GM19452 (cell line): ENCODE measurements around the gene SKAP1.
"Not testable (repeated sequence)": the region's sequence is repeated elsewhere in the genome, so short reads cannot be mapped to it uniquely, and the experiment has no call there.

Source experiments
- ATAC-seq: cut with Tn5 transposase; IDR thresholded peaks from one replicate; pipeline ENCODE4 v1.9.1; 2021; ENCODE audit not compliant: unreplicated experiment

SKAP1 gene

DNA sequence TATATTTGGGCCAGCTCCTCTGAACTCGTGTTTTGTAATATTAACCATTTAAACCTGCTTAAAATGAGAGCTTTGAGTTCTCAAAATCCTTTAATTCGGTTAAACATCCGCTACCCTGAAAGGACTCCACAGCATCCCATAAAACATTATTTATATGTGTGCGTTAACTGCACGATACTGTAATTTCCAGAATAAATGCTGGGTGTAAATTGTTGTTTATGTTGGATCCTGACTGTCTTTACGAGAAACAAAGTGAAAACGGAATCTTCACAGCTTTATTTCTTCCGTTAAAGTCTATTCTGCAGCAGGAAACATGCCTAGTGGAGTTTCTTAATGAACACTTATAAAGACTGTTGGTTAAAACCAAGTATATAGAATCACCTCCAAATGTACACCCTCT, 179.1 kb downstream of the SKAP1 start:
- ATAC-seq, result no peak

GRCh38 chr17:48250059-48250458, 180.0 kb downstream of the SKAP1 start:
- not testable (repeated sequence) for ATAC-seq

DNA sequence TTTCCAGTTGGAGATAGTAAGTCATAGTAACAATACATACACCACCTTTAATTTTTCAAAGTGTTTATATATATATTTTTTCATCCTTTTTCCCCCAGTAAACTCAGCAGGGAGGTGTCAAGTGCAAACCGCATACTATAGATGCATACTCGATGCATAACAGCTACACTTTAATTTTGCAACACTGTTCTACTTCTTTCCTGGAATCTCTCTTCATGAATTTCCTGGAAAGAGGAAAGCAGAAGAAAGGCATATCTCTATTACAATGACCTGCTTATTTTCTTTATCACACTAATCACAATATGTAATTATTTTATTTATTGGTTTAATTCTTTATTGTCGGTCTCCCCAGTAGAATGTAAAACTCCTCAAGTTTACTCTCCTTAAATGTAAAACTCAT, 182.4 kb downstream of the SKAP1 start:
- ATAC-seq, result no peak

- no peak for ATAC-seq
Measured at GRCh38 chr17:48247038-48247437, 183.0 kb downstream of the SKAP1 start.

DNA sequence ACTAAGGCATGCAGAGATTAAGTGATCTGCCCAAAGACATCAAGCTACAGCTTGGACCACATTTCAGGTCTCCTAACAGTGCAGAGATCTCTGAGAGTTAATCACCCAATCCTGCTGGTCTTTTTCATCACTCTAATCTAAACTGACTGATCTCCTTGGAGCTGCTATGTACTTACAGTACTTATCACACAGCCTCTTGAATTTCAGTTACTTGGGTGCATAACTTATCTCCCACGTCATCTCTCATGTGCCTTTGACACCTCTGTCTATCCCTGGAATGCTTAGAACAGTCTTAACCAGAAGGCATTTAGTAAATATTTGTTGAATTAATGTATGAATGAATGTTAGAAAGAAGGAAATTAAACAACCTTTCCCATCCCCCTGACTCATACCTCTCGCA, 183.4 kb downstream of the SKAP1 start:
- no peak for ATAC-seq

- ATAC-seq, result not testable (repeated sequence)
Measured at GRCh38 chr17:48245465-48246033, 184.5 kb downstream of the SKAP1 start.

GRCh38 chr17:48244814-48245213, 185.2 kb downstream of the SKAP1 start:
- ATAC-seq, result no peak

DNA sequence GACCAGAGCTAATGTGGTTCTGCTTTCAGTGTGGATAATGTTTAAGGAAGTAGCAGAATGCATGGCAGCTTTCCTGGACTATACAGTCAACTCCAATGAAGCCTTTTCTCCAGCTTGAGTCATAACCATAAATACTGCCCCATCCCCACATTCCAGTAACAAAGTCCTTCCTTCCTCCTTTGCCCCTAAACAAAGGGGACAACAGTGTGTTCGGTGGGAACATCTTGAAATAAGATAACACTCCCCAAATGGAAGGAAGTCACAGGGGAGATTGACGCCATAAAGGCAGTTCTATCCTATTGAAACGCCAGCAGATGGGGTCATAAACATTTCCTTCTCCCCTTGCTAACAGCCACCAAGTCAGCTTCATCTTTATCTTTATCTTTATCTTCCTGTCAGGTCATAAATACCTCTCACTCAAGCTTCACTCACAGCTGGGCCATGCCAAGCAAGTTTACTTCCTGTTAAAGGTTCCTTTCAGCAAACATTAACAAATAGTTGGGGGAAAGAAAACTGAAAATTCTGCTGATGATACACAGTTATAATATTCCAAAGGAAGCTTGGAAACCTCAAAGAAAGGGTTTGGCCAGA, 185.8 kb downstream of the SKAP1 start:
- ATAC-seq, result no peak

DNA sequence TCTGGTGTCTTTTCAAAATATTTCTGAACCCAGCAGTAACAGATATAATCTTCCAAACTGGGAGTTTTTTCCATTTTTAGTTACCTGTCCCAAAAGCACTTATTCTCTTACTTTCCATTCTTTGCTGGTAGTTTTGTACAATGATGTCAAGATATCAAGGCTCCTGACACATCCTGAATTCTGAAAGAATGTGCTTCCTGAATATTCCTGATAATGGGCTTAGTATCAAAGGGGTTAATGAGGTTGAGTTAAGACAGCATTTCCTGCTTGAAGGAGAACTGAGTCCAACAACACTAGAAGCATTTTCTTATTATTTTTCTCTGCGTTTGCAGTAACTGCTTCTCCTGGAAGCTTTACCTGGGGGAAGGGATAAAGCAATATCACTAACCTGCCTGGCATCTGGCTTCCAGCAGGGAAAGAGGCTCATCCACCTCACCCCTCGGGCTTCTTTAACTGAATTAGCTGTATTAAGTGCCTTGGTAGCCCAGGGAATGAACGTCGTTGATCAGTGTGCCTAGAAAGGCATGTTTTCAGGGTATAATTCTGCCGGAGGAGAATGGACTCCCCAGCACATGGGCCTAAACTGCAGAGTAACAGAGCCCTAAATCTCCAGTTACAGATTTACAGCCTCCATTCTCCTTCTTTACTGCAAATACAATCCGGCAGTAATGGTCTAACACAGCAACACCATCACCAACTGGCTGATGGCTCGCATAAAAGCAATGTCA, 188.1 kb downstream of the SKAP1 start:
- no peak for ATAC-seq

DNA sequence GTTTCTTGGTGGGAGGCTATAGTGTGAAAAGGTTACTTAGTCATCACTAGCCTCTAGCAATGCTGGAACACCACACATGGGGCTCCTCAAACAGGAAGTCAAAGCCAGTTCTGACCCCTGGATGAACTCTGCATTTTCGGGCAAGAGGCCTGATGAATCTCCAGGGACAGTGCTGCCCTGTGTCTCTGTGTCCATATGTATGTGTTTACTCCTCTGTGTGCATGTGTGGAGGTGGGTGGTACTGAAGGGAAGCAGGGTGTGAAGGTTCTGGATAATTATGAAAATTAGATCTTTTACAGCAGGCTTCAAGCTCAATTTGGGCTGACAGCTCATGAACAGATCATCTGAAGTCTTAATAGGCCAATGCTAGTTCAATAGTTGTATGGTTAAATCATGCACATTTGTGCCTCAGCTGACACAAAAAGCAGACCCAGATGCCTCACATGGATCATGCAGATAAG, 188.9 kb downstream of the SKAP1 start:
- peak; percentile 84 for ATAC-seq

GRCh38 chr17:48240562-48241130, 189.4 kb downstream of the SKAP1 start:
- peak; percentile 18 for ATAC-seq

GRCh38 chr17:48240122-48240521, 189.9 kb downstream of the SKAP1 start:
- no peak for ATAC-seq

GRCh38 chr17:48239603-48239995, 190.4 kb downstream of the SKAP1 start:
- ATAC-seq, result no peak

DNA sequence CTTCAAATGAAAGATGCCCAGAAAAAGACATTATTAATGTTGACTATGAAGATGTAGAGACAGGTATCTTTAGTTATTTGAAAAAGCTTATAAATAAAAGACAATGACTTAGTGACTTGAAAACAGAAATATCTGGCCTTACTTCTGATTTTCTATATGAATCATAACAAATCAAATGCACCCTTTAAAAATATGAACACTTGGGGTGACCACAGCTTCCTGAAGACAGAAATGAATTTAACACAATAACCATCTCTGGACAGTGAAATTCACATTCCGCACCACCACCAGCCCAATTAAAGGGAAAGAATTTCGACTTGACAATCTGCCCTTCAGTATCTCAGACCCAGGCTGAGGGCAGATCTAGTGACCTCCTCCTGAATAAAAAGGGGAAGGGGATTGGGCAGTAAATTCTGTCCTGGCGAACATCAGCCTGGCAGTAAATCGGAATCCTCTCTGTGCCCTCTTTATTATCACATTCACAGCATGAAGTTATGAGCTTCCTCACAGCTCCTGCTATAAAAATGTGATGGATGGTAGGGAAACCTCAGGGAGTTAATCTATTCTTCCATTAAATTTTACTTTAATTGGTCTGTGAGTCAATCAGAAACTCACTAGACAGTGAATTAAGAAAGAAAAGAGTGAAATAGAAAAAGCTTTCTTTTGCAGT, 190.9 kb downstream of the SKAP1 start:
- no peak for ATAC-seq

- ATAC-seq, result no peak
Measured at GRCh38 chr17:48237456-48237855, 192.6 kb downstream of the SKAP1 start.

DNA sequence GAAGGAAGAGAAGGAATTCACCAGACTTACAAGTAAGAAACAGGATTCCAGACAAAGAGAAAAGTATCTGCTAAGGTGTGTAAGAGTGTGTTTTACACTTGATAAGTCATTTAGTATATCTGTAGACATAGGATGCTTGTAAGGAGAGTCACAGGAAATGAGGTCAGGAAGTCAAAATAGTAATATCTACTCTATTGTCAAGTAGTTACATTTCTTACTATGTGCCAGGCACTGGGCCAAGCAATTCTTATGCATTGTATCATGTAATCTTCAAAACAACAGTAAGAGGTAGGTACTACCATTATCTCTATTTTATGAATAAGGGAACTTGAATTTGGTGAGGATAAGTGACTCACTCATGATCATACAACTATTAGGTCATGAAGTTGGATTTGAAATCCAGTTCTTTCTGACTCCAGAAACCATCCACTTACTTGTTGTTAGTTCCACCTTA, 193.3 kb downstream of the SKAP1 start:
- no peak for ATAC-seq

DNA sequence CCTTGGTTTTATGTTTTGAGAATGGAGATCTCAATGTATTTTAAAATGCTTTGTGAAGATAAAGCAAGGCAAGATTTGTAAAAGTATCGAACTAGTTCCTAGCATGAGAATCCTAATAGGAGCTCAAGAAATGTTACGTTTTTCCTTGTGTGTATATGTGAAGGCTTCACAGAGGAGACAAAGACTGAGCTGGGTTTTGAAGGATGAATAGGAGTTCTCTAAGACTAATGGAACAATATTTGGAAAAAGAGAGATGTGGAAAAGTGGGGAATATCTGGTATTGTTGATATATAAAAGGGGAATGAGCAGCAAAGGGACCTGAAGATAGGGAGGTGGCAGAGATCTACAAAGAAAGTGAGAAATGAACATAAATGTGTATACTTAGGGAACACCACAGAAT, 195.1 kb downstream of the SKAP1 start:
- no peak for ATAC-seq

DNA sequence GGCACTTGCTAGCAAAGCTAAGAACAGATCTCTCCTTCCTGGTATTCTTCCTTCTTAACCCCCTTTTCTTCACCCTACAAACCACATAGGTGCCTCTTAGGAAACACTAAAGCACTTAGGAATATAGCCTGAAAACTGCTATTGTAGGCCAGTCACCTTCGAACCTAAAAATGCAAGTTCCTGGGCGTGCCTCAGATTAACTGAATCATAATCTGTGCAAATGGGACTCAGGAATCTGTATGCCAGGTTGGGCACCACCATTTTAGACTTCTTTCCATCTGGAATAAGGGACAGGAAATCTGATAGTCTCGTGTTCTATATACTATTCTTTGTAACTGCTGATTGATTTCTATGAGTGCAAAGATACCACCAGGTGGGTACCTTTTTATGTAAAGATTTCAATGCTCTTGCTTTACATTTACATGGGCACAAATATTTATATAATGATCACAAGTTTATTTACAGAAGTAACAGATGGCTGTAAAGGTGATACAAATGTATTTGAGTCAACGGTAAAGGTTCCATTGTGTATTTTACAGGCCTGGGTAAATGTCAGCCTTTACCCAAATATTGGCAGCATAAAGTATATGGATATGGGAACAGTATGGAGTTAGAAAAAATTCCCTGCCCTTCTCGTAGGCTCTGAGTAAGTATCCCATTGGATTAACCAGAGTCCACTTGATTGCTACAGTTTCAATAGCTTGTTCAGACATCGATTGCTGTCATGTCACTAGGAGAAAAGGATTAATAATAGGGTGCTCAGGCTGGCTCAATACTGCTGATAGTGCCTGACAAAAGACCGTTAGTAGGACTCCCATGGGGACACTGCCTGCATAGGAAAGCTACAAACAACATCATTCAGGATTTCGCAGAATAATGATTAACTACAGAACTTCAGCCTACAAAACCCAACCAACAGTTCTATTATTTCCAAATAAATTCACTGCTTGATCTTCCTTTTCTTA, 197.7 kb downstream of the SKAP1 start:
- ATAC-seq, result no peak

DNA sequence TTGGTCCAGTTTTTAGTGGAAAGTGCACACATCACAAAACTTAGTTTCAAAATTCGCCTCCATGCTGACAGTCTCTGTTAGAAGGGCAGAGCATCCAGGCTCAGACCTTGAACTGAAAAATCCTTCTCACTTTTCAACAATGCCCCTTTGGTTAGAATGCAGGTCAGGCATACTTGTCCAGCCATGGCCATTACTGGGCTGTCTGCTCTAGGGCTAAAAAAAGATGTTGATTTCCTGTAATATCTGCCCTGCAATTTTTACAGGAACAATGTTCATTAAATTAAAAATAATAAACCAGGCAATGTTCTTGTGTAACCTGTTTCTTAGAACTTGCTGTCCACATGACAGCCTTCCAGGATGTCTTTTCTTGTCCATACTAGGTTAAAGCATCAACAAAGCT, 200.1 kb downstream of the SKAP1 start:
- ATAC-seq, result no peak

DNA sequence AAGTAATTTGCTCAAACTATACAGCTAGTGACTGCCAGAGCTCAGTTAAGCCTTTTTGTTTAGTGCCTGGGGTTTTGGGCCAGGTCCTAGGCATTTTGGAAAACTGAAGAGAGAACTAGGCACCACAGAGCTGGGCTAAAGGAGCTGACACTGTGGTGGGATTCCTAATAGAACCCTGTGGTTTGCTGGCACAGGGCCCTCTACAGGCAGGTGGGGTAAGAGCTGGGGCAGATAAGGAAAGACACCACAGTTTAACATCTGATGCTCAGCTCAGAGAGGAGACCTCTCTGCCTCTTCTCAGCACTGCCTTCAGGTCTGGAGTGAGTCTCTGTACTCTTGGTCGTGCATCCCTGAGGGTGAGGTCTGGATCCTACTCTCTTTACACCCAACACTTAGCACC, 201.3 kb downstream of the SKAP1 start:
- no peak for ATAC-seq
